Measurements from ENCODE around the gene ADGRA1. TPM values are rescaled to one million over a fixed set of nuclear protein-coding genes. Genes with fewer than 3 reads are reported as not detected.

The ADGRA1 gene
- total and polyA plus RNA-seq, 2 of the 8 experiments (the other 6 are each of a cell fraction or from before 2014, with no cell fraction given): 0.17 to 0.21 TPM

- POLR2A ChIA-PET (ENCODE audit: partially characterized antibody): no interaction called here
- Histone ChIP-seq H3K4me1 (replicated peaks in 1 of 4; ENCODE audit: control insufficient read depth in 3 of 4, insufficient read depth in 4 of 4, low read length in 3 of 4) (peaks cover 0 to 2% (median 0%) of the 10 kb centered on the region in 4 experiments; a peak in 1 of 7 replicates), H3K4me3 (ENCODE audit: extremely low read depth in 1 of 4, insufficient read depth in 2 of 4, low read depth in 3 of 4, low read length in 4 of 4) (no peak overlapping the region), H4K8ac (ENCODE audit: extremely low read depth, insufficient read depth, low read length) (peak overlapping the region; percentile 41), H3K36me3 (ENCODE audit: control insufficient read depth in 2 of 4, insufficient read depth in 4 of 4, low read length in 3 of 4) (peaks cover 0 to 2% (median 0%) of the 10 kb centered on the region in 4 experiments; a peak in 1 of 8 replicates), H3K9ac (replicated peaks in 1 of 4; ENCODE audit: extremely low read depth in 1 of 4, low read depth in 3 of 4, low read length in 3 of 4) (no peak overlapping the region), H2BK5ac (ENCODE audit: low read depth, low read length) (peak overlapping the region; percentile 84; the same call in 1 of the 2 replicates), H4K5ac (ENCODE audit: insufficient read length, low read depth, low read length) (no peak overlapping the region), H2BK20ac (ENCODE audit: low read length) (no peak overlapping the region), H3K79me2 (ENCODE audit: control insufficient read depth in 1 of 2, insufficient read depth in 2 of 2, low read length in 2 of 2) (no peaks in the 10 kb centered on the region), H2AFZ (ENCODE audit: low read length) (no peak overlapping the region), H2AK5ac (ENCODE audit: low read depth, low read length) (no peak overlapping the region), H2BK12ac (ENCODE audit: low read depth, low read length) (peak overlapping the region; percentile 64; the same call in 1 of the 2 replicates), H3K79me1 (ENCODE audit: low read depth, low read length) (no peaks in the 10 kb centered on the region), H2BK120ac (replicated peaks; ENCODE audit: low read depth, low read length) (no peak overlapping the region), H3K27ac (ENCODE audit: low read depth, low read length) (no peak overlapping the region), H3K23ac (ENCODE audit: insufficient read length) (no peak overlapping the region), H4K91ac (replicated peaks; ENCODE audit: insufficient read length, low read length) (peak overlapping the region; percentile 73), H4K20me1 (replicated peaks in 1 of 2; ENCODE audit: control insufficient read depth in 1 of 2, insufficient read depth in 2 of 2, low read length in 2 of 2) (peaks cover 0 to 5% of the 10 kb centered on the region in 2 experiments), H3K56ac (replicated peaks; ENCODE audit: insufficient read length, low read depth, low read length) (no peak overlapping the region), H2BK15ac (ENCODE audit: low read length) (0 out of 2 replicates have a peak overlapping the region, but pooled peaks have one; percentile 29), H3K9me3 (ENCODE audit: insufficient read depth in 2 of 2, low read depth in 1 of 2, low read length in 1 of 2) (peaks cover 6 to 11% of the 10 kb centered on the region in 2 experiments; a peak in 3 of 4 replicates), H3K14ac (ENCODE audit: insufficient read length) (no peak overlapping the region), H3K27me3 (replicated peaks in 1 of 4; ENCODE audit: control insufficient read depth in 3 of 4, extremely low read depth in 1 of 4, insufficient read depth in 3 of 4, low read length in 3 of 4) (no peaks in the 10 kb centered on the region; a peak in 1 of 7 replicates), H3K23me2 (ENCODE audit: low read depth, low read length) (peaks cover 7% of the 10 kb centered on the region; the same call in 1 of the 2 replicates), H3K4me2 (ENCODE audit: insufficient read depth in 1 of 2, low read depth in 2 of 2, low read length in 2 of 2) (no peak overlapping the region), H3K18ac (ENCODE audit: extremely low read depth, low read length) (no peak overlapping the region), H3K4ac (replicated peaks; ENCODE audit: insufficient read length, low read depth, low read length) (no peak overlapping the region)
- FAIRE-seq (no peak), DNase-seq (ENCODE audit: low read depth in 1 of 2, low spot score in 2 of 2) (no peak)
- WGBS, 2 experiments (ENCODE audit: extremely low coverage in 1 of 2, insufficient coverage in 1 of 2, insufficient read length in 1 of 2, insufficient replicate concordance in 2 of 2, low coverage in 1 of 2, low lambda C conversion rate in 2 of 2, missing lambda C conversion rate in 1 of 2): 92% methylated on average over 31 of the region's 33 CpGs; no CpG with 5 or more reads in 1 of the 2 experiments
- CTCF ChIA-PET (ENCODE audit: partially characterized antibody): interaction anchor here (0.6 to 3.8 kb wide), 7 partner anchors 21 to 217 kb away, joined by 3 to 29 read pairs (median 4); no protein-coding TSS in a partner anchor
- TF ChIP-seq HDAC6 (IDR thresholded peaks at IDR 0.05; ENCODE audit: low read depth, low read length) (no peak), CBX8 (IDR thresholded peaks at IDR 0.05; ENCODE audit: borderline replicate concordance, low read depth, low read length) (no peak), TAF7 (optimal IDR thresholded peaks at IDR 0.05; ENCODE audit: borderline replicate concordance, low read depth, low read length) (no peak), MAX (IDR thresholded peaks at IDR 0.05) (no peak), RXRA (IDR thresholded peaks at IDR 0.05; ENCODE audit: insufficient read depth, low read depth, low read length) (no peak), POU5F1 (IDR thresholded peaks at IDR 0.05; ENCODE audit: low read depth, low read length) (no peak), SRF (IDR thresholded peaks at IDR 0.05; ENCODE audit: low read depth, low read length) (no peak), GABPA (IDR thresholded peaks at IDR 0.05; ENCODE audit: borderline replicate concordance, insufficient read depth, low read length) (no peak), CTCF (IDR thresholded peaks at IDR 0.05; ENCODE audit: control extremely low read depth in 1 of 3, insufficient read depth in 1 of 3, low read depth in 1 of 3, low read length in 3 of 3) (no peak)
These were observed 34.6 kb downstream of the ADGRA1 start for GRCh38 chr10:133122171-133122935.
